T-cell (primary cell): Measurements from ENCODE around the gene SNX9. TPM values are rescaled to one million over a fixed set of nuclear protein-coding genes. Genes with fewer than 3 reads are reported as not detected.

Experiments used
- ATAC-seq, 4 experiments: fragments of 200-7000 bp in 3 of 4; fragments of 150-1000 bp in 1 of 4; cut with Tn5 transposase; replicated peaks in 1 of 4; 1 replicate in 3 of 4; 2 replicates in 1 of 4; pipeline ENCODE4 v1.10.0; 2021; ENCODE audit warnings: moderate library complexity in 3 of 4, mild to moderate bottlenecking in 2 of 4, moderate number of reproducible peaks in 1 of 4
- CTCF ChIA-PET, 2 donors: fragments of 300-600 bp; sonication (Branson Sonifier 250); formaldehyde crosslinking; loops; one replicate each; lab custom pipeline; 2022; ENCODE audit warnings: antibody characterized with exemption in 2 of 2; lab: Charles Lee
- POLR2A ChIA-PET, 2 donors: fragments of 300-600 bp; sonication (Branson Sonifier 250); formaldehyde crosslinking; loops; one replicate each; lab custom pipeline; 2022; ENCODE audit warnings: antibody characterized with exemption in 2 of 2; lab: Charles Lee
- DNase-seq, 35 experiments: peaks; one replicate each; pipeline versions ENCODE4 v3.0.0 to v3.0.0-alpha.2; 2013 to 2023
- H3K27ac ChIP-seq: one replicate; pipeline ENCODE4 v1.5.1; 2013; ENCODE audit warnings: low read length
- H3K27me3 ChIP-seq, 2 experiments: replicated peaks in 1 of 2; 1 replicate in 1 of 2; 2 replicates in 1 of 2; pipeline versions ENCODE4 v1.6.1 to v1.7.0; 2013; ENCODE audit warnings: low read length in 1 of 2, mixed read lengths in 1 of 2; ENCODE audit not compliant: control insufficient read depth in 2 of 2, insufficient read depth in 2 of 2; ENCODE audit errors: extremely low read depth in 1 of 2
- H3K36me3 ChIP-seq, 2 donors: 1 replicate in 1 of 2; 2 replicates in 1 of 2; pipeline versions ENCODE4 v1.6.1 to v1.7.0; 2013; ENCODE audit warnings: low read length in 1 of 2; ENCODE audit not compliant: control insufficient read depth in 2 of 2, insufficient read depth in 1 of 2; ENCODE audit errors: extremely low read depth in 1 of 2
- H3K4me1 ChIP-seq, 2 experiments: 1 replicate in 1 of 2; 2 replicates in 1 of 2; pipeline versions ENCODE4 v1.6.1 to v1.7.0; 2013; ENCODE audit warnings: low read length in 2 of 2, mixed read lengths in 1 of 2; ENCODE audit not compliant: insufficient read depth in 2 of 2, control insufficient read depth in 1 of 2; ENCODE audit errors: extremely low read depth in 1 of 2
- H3K4me3 ChIP-seq, 2 donors: 1 replicate in 1 of 2; 2 replicates in 1 of 2; pipeline versions ENCODE4 v1.5.1 to v1.7.0; 2013; ENCODE audit warnings: mild to moderate bottlenecking in 2 of 2, low read length in 1 of 2, moderate library complexity in 1 of 2; ENCODE audit not compliant: control insufficient read depth in 1 of 2; ENCODE audit errors: extremely low read depth in 1 of 2
- H3K9me3 ChIP-seq: 2 replicates; pipeline ENCODE4 v1.7.0; 2013
- H3K27ac Mint-ChIP-seq, 2 donors: one replicate each; pipeline ENCODE4 v1.8.0; 2020 to 2021; ENCODE audit warnings: mild to moderate bottlenecking in 2 of 2, mixed read lengths in 2 of 2
- H3K27me3 Mint-ChIP-seq, 2 donors: one replicate each; pipeline ENCODE4 v1.8.0; 2021 to 2022; ENCODE audit warnings: mixed read lengths in 2 of 2
- H3K36me3 Mint-ChIP-seq: one replicate; pipeline ENCODE4 v1.8.0; 2021; ENCODE audit warnings: mixed read lengths
- H3K4me1 Mint-ChIP-seq, 3 donors: one replicate each; pipeline ENCODE4 v1.8.0; 2020 to 2022; ENCODE audit warnings: mixed read lengths in 3 of 3, mild to moderate bottlenecking in 1 of 3
- H3K4me3 Mint-ChIP-seq, 3 donors: one replicate each; pipeline ENCODE4 v1.8.0; 2020 to 2022; ENCODE audit warnings: mild to moderate bottlenecking in 3 of 3, mixed read lengths in 3 of 3, moderate library complexity in 3 of 3
- H3K9me3 Mint-ChIP-seq, 3 donors: one replicate each; pipeline ENCODE4 v1.8.0; 2020 to 2022; ENCODE audit warnings: mixed read lengths in 3 of 3
- WGBS: methylation state at CpG from one replicate; pipeline ENCODE4 v1.1.5; 2013; ENCODE audit warnings: missing lambda C conversion rate; ENCODE audit not compliant: insufficient coverage; 5-methylcytosine and 5-hydroxymethylcytosine counted together
- total RNA-seq, 35 experiments: library from RNA in 6 of 35; stranded (reverse) in 6 of 35; fragments of 120-200 nt in 1 of 35; gene quantifications; one replicate each; pipeline versions ENCODE4 v1.2.1 to v1.2.4 and lab custom pipeline; 2013 to 2026

Gene SNX9
- total RNA-seq, 5 donors from 2014 or later (not counting 1 experiment from before 2014, with no cell fraction given) = 20.5 to 25.9 (median 23.7) TPM

- no peak overlapping the region for H3K27ac ChIP-seq
- ChIA-PET POLR2A (interaction anchor here in 1 of 2 donors (0.6 kb wide), 1 partner anchor 79 kb away, joined by 3 read pairs; no protein-coding TSS in a partner anchor), CTCF (interaction anchor here in 1 of 2 donors (0.8 kb wide), 1 partner anchor 15 kb away, joined by 3 read pairs; no protein-coding TSS in a partner anchor)
- WGBS = 90% methylated on average over 7 of the region's 9 CpGs
- Mint-ChIP-seq H3K27ac (no peak overlapping the region), H3K9me3 (peaks cover 0 to 24% (median 4%) of the 10 kb centered on the region in 3 donors), H3K4me3 (no peak overlapping the region), H3K36me3 (no peaks in the 10 kb centered on the region), H3K27me3 (no peaks in the 10 kb centered on the region), H3K4me1 (peaks cover 0 to 3% (median 1%) of the 10 kb centered on the region in 3 donors)
- peaks cover 0 to 2% of the 10 kb centered on the region in 2 donors for H3K36me3 ChIP-seq
- peaks cover 0 to 14% of the 10 kb centered on the region in 2 experiments for H3K27me3 ChIP-seq
- ATAC-seq = no peak
- no peaks in the 10 kb centered on the region for H3K9me3 ChIP-seq
- no peaks in the 10 kb centered on the region for H3K4me1 ChIP-seq
- H3K4me3 ChIP-seq = no peak overlapping the region
- no peak for DNase-seq
Observed at GRCh38 chr6:157951828-157952227, 128.8 kb downstream of the SNX9 start.

- Mint-ChIP-seq H3K36me3 (no peaks in the 10 kb centered on the region), H3K4me3 (no peak overlapping the region), H3K27me3 (no peaks in the 10 kb centered on the region), H3K27ac (no peak overlapping the region), H3K4me1 (peaks cover 0 to 3% (median 0%) of the 10 kb centered on the region in 3 donors), H3K9me3 (peaks cover 0 to 24% (median 4%) of the 10 kb centered on the region in 3 donors)
- ATAC-seq (peak in 1 of 4 experiments; percentile 24), DNase-seq (no peak)
- Histone ChIP-seq H3K27me3 (peaks cover 0 to 16% of the 10 kb centered on the region in 2 experiments), H3K27ac (no peak overlapping the region), H3K9me3 (no peaks in the 10 kb centered on the region), H3K4me1 (no peaks in the 10 kb centered on the region), H3K36me3 (peaks cover 0 to 2% of the 10 kb centered on the region in 2 donors), H3K4me3 (no peak overlapping the region)
- CTCF ChIA-PET = no interaction called here
- WGBS = 78% methylated on average over 3 of the region's 7 CpGs
- POLR2A ChIA-PET = no interaction called here
Observed at GRCh38 chr6:157952861-157953351, 129.9 kb downstream of the SNX9 start.

GRCh38 chr6:157953580-157954091 is 130.6 kb downstream of the SNX9 start:
- ATAC-seq (peak in 1 of 4 experiments; percentile 46), DNase-seq (no peak)
- peaks cover 2% of the 10 kb centered on the region for H3K9me3 ChIP-seq
- ChIA-PET POLR2A (no interaction called here), CTCF (no interaction called here)
- Mint-ChIP-seq H3K27ac (no peak overlapping the region), H3K4me3 (no peak overlapping the region), H3K27me3 (no peaks in the 10 kb centered on the region), H3K4me1 (peaks cover 0 to 3% (median 0%) of the 10 kb centered on the region in 3 donors), H3K9me3 (peaks cover 1 to 25% (median 8%) of the 10 kb centered on the region in 3 donors), H3K36me3 (peaks cover 2% of the 10 kb centered on the region)
- no peak overlapping the region for H3K4me3 ChIP-seq
- H3K36me3 ChIP-seq = peaks cover 0 to 2% of the 10 kb centered on the region in 2 donors
- peaks cover 0 to 17% of the 10 kb centered on the region in 2 experiments for H3K27me3 ChIP-seq
- WGBS = 83% methylated on average over 3 of the region's 7 CpGs
- H3K27ac ChIP-seq = no peak overlapping the region
- H3K4me1 ChIP-seq = no peaks in the 10 kb centered on the region

- ChIA-PET CTCF (no interaction called here), POLR2A (no interaction called here)
- H3K4me1 Mint-ChIP-seq = peaks cover 0 to 3% (median 0%) of the 10 kb centered on the region in 3 donors
- ATAC-seq = no peak
- H3K36me3 Mint-ChIP-seq = peaks cover 4% of the 10 kb centered on the region
- H3K27me3 ChIP-seq = peaks cover 0 to 17% of the 10 kb centered on the region in 2 experiments
- no peaks in the 10 kb centered on the region for H3K27me3 Mint-ChIP-seq
- peaks cover 4% of the 10 kb centered on the region for H3K9me3 ChIP-seq
- no peak overlapping the region for H3K27ac Mint-ChIP-seq
- peak overlapping the region in 1 of 2 donors; percentile 15 for H3K4me3 ChIP-seq
- no peak for DNase-seq
- H3K4me3 Mint-ChIP-seq = no peak overlapping the region
- peaks cover 0 to 2% of the 10 kb centered on the region in 2 donors for H3K36me3 ChIP-seq
- H3K9me3 Mint-ChIP-seq = peaks cover 3 to 26% (median 11%) of the 10 kb centered on the region in 3 donors
- WGBS = 90% methylated on average over 27 of the region's 34 CpGs
- H3K27ac ChIP-seq = no peak overlapping the region
- no peaks in the 10 kb centered on the region for H3K4me1 ChIP-seq
Observed at GRCh38 chr6:157954150-157955117, 131.4 kb downstream of the SNX9 start.

GRCh38 chr6:157955675-157956074 is 132.6 kb downstream of the SNX9 start:
- Mint-ChIP-seq H3K9me3 (peaks cover 3 to 23% (median 16%) of the 10 kb centered on the region in 3 donors), H3K27ac (no peak overlapping the region), H3K36me3 (peaks cover 6% of the 10 kb centered on the region), H3K4me3 (no peak overlapping the region), H3K4me1 (peaks cover 0 to 3% (median 0%) of the 10 kb centered on the region in 3 donors), H3K27me3 (peaks cover 0 to 3% of the 10 kb centered on the region in 2 donors)
- 95% methylated on average over 4 of the region's 6 CpGs for WGBS
- Histone ChIP-seq H3K27ac (no peak overlapping the region), H3K9me3 (peaks cover 4% of the 10 kb centered on the region), H3K4me3 (no peak overlapping the region), H3K4me1 (no peaks in the 10 kb centered on the region), H3K36me3 (peaks cover 0 to 2% of the 10 kb centered on the region in 2 donors), H3K27me3 (peaks cover 0 to 17% of the 10 kb centered on the region in 2 experiments)
- POLR2A ChIA-PET = no interaction called here
- CTCF ChIA-PET = no interaction called here
- DNase-seq (no peak), ATAC-seq (no peak)

GRCh38 chr6:157956171-157956730 is 133.2 kb downstream of the SNX9 start:
- no peak for DNase-seq
- Histone ChIP-seq H3K27me3 (peaks cover 0 to 17% of the 10 kb centered on the region in 2 experiments), H3K4me1 (no peaks in the 10 kb centered on the region), H3K9me3 (peaks cover 4% of the 10 kb centered on the region), H3K36me3 (peaks cover 0 to 2% of the 10 kb centered on the region in 2 donors), H3K4me3 (no peak overlapping the region), H3K27ac (no peak overlapping the region)
- CTCF ChIA-PET = no interaction called here
- WGBS = 94% methylated on average over 12 of the region's 12 CpGs
- POLR2A ChIA-PET = no interaction called here
- Mint-ChIP-seq H3K9me3 (peaks cover 3 to 18% (median 13%) of the 10 kb centered on the region in 3 donors), H3K4me1 (peaks cover 0 to 4% (median 3%) of the 10 kb centered on the region in 3 donors), H3K27ac (no peak overlapping the region), H3K27me3 (peaks cover 0 to 3% of the 10 kb centered on the region in 2 donors), H3K4me3 (no peak overlapping the region), H3K36me3 (peaks cover 6% of the 10 kb centered on the region)
- no peak for ATAC-seq
